Stomach (tissue), 4 donors: ENCODE measurements around the gene MRPL21.

ENCODE experiments used
- POLR2A ChIP-seq, 4 donors: fragments of 450-650 bp; IDR thresholded peaks; one replicate each; pipeline ENCODE4 v1.6.1; 2016; ENCODE audit warnings: antibody characterized with exemption in 4 of 4, control low read depth in 2 of 4, mild to moderate bottlenecking in 1 of 4, moderate library complexity in 1 of 4
- TF ChIP-seq, protein P1 (sequence below), 7 experiments: fragments of 450-650 bp in 4 of 7; fragments of 200-600 bp in 3 of 7; sonication (generic) in 3 of 7; IDR thresholded peaks; one replicate each; pipeline ENCODE4 v1.5.1; 2016 to 2019; ENCODE audit warnings: antibody characterized with exemption in 7 of 7, control low read depth in 2 of 7, mild to moderate bottlenecking in 1 of 7

DNA sequence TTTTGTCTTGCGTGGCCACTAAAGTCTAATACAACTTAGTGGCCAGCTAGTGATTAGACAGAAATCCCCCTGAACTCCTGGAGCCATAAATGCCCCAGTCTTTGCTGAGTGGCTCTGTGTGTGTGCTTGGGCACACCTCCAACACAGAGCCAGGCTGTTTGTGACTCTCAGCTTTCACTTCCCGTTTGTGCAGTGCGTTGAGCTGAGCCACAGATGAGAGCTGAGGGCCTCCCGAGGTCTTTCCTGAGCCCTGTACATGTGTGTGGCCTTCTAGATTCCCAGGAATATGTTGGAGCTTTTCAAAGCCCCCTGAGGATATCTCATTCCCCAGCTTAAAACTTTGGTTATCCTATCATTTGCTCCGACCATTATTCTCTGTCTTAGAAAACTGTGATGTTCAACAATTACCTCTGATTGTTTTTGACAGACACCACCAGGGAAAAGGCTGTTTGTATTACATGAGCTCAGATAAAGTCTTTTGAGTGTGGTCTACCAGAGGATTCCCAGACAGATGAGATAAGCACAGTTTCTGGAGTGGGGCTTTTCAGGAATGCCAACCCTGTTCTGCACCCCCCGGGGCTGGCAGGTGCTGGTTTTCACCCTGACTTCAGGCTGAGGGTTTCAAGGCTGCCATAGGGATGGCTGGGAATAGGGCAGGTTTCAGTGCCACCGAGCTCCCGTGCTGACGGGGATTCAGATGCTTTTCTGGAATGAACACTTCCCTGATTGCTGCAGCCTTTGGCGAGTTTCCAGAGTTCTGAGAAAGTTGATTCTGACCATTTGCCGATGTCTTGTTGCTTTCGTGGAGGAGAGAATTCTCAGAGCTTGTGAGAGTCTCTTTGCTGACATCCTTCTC lies 23.9 kb upstream of the MRPL21 start:
- TF ChIP-seq POLR2A (IDR thresholded peaks at IDR 0.05), result no peak
- TF ChIP-seq, protein P1, sequence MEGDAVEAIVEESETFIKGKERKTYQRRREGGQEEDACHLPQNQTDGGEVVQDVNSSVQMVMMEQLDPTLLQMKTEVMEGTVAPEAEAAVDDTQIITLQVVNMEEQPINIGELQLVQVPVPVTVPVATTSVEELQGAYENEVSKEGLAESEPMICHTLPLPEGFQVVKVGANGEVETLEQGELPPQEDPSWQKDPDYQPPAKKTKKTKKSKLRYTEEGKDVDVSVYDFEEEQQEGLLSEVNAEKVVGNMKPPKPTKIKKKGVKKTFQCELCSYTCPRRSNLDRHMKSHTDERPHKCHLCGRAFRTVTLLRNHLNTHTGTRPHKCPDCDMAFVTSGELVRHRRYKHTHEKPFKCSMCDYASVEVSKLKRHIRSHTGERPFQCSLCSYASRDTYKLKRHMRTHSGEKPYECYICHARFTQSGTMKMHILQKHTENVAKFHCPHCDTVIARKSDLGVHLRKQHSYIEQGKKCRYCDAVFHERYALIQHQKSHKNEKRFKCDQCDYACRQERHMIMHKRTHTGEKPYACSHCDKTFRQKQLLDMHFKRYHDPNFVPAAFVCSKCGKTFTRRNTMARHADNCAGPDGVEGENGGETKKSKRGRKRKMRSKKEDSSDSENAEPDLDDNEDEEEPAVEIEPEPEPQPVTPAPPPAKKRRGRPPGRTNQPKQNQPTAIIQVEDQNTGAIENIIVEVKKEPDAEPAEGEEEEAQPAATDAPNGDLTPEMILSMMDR (IDR thresholded peaks at IDR 0.05), result no peak
